ENCODE data around the gene PRLR.

GRCh38 chr5:35232124-35232523, 1.8 kb upstream of the PRLR start:
- TF ChIP-seq GATA2 (IDR thresholded peaks at IDR 0.05; ENCODE audit: low read depth, low read length) = no peak
- TF ChIP-seq GATA3 (IDR thresholded peaks at IDR 0.05; ENCODE audit: low read depth, low read length) = no peak
